IMR-90 (cell line): ENCODE results near the gene PHEX.

ENCODE experiments used
- BHLHE40 ChIP-seq: fragments of 150-350 bp; IDR thresholded peaks from 2 replicates; pipeline ENCODE4 v1.6.1; 2016; ENCODE audit warnings: mild to moderate bottlenecking, low read depth, low read length
- FOS ChIP-seq: fragments of 150-350 bp; IDR thresholded peaks from 2 replicates; pipeline ENCODE4 v1.6.1; 2016; ENCODE audit warnings: low read depth, low read length
- MAFK ChIP-seq: IDR thresholded peaks from 2 replicates; pipeline ENCODE4 v1.6.1; 2012; ENCODE audit warnings: low read depth, low read length, improper control_type of control experiment
- MAZ ChIP-seq: IDR thresholded peaks from 2 replicates; pipeline ENCODE4 v1.6.1; 2012; ENCODE audit warnings: low read depth, mild to moderate bottlenecking, low read length, improper control_type of control experiment, moderate library complexity, borderline replicate concordance
- MXI1 ChIP-seq: IDR thresholded peaks from 2 replicates; pipeline ENCODE4 v1.6.1; 2012; ENCODE audit warnings: low read depth, mild to moderate bottlenecking, low read length, moderate library complexity, borderline replicate concordance
- NFE2L2 ChIP-seq: fragments of 150-350 bp; IDR thresholded peaks from 2 replicates; pipeline ENCODE4 v1.6.1; 2016; ENCODE audit warnings: low read depth, mild to moderate bottlenecking, low read length
- POLR2A ChIP-seq: IDR thresholded peaks from 2 replicates; pipeline ENCODE4 v1.6.1; 2012; ENCODE audit warnings: mild to moderate bottlenecking, low read depth, low read length
- RAD21 ChIP-seq: IDR thresholded peaks from 2 replicates; pipeline ENCODE4 v1.6.1; 2012; ENCODE audit warnings: low read length, improper control_type of control experiment
- RCOR1 ChIP-seq: IDR thresholded peaks from 2 replicates; pipeline ENCODE4 v1.6.1; 2012; ENCODE audit warnings: mild to moderate bottlenecking, low read length, improper control_type of control experiment; ENCODE audit not compliant: insufficient replicate concordance
- SMC3 ChIP-seq: fragments of 150-350 bp; IDR thresholded peaks from 2 replicates; pipeline ENCODE4 v1.6.1; 2016; ENCODE audit warnings: low read depth, mild to moderate bottlenecking, antibody characterized with exemption, low read length, moderate library complexity
- TF ChIP-seq, protein P1 (sequence below): conservative IDR thresholded peaks from 2 replicates; pipeline ENCODE4 v1.5.1; 2012; ENCODE audit warnings: mild to moderate bottlenecking, low read depth, low read length, improper control_type of control experiment
- TF ChIP-seq, protein P2 (sequence below): fragments of 150-350 bp; IDR thresholded peaks from 2 replicates; pipeline ENCODE4 v1.6.1; 2017; ENCODE audit warnings: mild to moderate bottlenecking, antibody characterized with exemption, low read length, low read depth
- TF ChIP-seq, protein P3 (sequence below): fragments of 150-350 bp; IDR thresholded peaks from 2 replicates; pipeline ENCODE4 v1.6.1; 2016; ENCODE audit warnings: low read depth, mild to moderate bottlenecking, low read length, moderate library complexity, borderline replicate concordance

DNA sequence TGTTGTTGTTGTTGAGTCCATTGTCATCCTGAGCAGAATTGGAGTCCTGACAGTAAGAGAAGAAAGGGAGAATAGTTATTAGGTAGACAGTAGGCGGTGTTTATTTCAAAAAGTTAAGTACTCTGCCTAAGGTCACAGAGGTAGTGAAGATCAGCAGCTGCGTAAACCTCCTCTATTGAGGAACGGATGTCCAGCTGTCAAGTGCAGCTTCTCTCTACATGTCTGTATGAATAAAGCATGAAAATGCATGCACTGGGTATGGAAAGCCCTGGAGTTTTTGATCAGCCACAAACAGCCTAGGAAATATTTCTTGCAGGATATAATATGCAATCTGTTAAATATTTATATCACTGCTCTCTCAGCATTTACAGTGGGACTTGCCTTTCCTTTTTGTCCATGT is 131.2 kb downstream of the PHEX start:
- TF ChIP-seq RAD21 (no peak), POLR2A (no peak), MXI1 (no peak), BHLHE40 (no peak), FOS (no peak), RCOR1 (no peak), MAZ (no peak), MAFK (no peak), SMC3 (no peak), NFE2L2 (no peak)
- TF ChIP-seq, protein P1, sequence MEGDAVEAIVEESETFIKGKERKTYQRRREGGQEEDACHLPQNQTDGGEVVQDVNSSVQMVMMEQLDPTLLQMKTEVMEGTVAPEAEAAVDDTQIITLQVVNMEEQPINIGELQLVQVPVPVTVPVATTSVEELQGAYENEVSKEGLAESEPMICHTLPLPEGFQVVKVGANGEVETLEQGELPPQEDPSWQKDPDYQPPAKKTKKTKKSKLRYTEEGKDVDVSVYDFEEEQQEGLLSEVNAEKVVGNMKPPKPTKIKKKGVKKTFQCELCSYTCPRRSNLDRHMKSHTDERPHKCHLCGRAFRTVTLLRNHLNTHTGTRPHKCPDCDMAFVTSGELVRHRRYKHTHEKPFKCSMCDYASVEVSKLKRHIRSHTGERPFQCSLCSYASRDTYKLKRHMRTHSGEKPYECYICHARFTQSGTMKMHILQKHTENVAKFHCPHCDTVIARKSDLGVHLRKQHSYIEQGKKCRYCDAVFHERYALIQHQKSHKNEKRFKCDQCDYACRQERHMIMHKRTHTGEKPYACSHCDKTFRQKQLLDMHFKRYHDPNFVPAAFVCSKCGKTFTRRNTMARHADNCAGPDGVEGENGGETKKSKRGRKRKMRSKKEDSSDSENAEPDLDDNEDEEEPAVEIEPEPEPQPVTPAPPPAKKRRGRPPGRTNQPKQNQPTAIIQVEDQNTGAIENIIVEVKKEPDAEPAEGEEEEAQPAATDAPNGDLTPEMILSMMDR, result no peak
- TF ChIP-seq, protein P2, sequence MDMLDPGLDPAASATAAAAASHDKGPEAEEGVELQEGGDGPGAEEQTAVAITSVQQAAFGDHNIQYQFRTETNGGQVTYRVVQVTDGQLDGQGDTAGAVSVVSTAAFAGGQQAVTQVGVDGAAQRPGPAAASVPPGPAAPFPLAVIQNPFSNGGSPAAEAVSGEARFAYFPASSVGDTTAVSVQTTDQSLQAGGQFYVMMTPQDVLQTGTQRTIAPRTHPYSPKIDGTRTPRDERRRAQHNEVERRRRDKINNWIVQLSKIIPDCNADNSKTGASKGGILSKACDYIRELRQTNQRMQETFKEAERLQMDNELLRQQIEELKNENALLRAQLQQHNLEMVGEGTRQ, result no peak
- TF ChIP-seq, protein P3, sequence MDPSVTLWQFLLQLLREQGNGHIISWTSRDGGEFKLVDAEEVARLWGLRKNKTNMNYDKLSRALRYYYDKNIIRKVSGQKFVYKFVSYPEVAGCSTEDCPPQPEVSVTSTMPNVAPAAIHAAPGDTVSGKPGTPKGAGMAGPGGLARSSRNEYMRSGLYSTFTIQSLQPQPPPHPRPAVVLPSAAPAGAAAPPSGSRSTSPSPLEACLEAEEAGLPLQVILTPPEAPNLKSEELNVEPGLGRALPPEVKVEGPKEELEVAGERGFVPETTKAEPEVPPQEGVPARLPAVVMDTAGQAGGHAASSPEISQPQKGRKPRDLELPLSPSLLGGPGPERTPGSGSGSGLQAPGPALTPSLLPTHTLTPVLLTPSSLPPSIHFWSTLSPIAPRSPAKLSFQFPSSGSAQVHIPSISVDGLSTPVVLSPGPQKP, result no peak
